DMS79 (cell line): ENCODE results near the gene EPHB3.

Experiments used
- DNase-seq: peaks from one replicate; lab custom pipeline; 2025; lab: John Stamatoyannopoulos, UW

EPHB3 gene

GRCh38 chr3:184581331-184581855 lies 19.8 kb downstream of the EPHB3 start:
- DNase-seq, result no peak

DNA sequence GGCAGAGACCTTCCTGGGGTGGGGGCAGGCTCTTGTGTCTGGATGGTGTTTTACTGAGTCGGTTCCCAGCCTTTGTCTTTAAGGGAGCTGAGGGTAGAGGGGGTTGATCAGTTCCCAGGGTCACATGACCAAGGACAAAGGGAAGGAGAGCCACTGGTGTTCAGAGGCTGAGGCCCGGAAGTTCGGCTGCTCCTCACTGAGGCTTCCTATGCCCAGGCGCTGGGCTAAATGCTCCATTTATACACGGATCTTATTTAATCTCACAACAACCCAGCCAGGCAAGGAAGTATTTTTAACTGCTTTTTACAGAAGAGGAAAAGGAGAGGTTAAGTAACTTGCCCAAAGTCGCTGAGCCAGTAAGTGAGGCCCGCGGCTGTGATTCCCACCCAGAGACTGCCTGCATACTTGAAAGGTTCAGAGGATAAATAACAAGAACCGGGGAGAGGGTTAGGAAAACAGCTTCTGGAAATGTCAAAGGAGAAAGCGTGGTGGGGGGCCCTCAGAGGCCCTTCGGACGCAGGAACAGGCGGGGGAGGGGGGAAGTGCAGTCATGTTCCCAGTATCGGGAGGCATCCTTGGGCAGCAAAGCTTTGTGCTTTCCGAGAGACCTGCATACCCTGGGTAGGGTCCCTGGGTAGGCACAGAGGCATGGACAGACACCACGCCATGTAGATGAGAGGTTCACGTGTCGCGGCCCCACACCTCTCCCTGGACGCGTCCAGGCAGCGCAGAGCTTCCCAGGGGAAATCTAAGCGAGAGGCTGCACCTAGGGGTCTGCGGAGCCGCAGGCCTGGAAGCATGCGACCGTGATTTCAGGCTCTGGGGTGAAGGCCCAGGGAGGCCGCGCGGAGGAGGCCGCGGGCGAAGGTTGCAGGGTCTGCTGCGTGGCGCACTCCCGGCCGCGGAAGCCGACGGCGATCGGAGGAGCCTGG lies 21.3 kb downstream of the EPHB3 start:
- no peak for DNase-seq

DNA sequence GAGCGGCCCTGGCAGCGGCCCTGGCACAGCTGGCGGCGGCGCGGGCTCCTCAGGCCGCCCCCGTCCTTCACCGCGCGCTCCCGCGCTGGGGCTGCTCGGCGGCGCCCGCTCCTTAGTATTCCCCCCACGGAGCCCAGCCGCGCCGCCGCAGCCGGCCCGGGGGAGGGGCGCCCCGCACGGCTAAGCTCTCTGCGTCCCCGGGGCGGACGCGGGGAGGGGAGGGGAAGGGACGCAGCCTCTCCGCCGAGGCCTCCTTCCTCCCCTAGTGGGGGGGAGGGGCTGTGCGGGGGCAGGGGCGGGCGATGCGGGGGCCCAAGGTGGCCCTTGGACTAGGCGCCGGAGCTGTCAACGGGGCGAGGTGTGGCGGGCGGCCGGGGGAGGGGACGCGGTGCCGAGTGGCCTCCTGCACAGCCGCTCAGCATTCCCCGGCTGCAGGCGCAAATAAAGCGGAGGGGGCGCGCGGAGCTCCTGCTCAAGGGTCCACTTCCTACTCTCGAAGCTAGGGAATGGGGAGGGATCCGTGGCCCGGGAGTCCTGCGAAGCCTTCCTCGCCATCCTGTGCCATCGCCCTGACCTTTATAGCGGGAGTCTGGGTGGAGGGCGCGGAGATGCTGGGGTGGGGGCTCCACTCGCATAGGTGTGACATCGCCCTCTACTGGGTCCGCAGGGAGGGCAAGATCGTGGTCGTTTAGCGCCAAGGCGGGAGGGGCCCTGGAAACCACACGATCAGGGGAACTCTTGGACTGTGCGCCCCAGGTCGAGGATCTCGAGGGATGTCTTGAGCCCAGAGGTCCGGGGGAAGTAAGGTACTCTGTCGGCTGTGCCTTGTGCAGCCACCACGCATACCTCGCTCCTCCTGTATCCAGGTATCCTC lies 22.2 kb downstream of the EPHB3 start:
- no peak for DNase-seq

DNA sequence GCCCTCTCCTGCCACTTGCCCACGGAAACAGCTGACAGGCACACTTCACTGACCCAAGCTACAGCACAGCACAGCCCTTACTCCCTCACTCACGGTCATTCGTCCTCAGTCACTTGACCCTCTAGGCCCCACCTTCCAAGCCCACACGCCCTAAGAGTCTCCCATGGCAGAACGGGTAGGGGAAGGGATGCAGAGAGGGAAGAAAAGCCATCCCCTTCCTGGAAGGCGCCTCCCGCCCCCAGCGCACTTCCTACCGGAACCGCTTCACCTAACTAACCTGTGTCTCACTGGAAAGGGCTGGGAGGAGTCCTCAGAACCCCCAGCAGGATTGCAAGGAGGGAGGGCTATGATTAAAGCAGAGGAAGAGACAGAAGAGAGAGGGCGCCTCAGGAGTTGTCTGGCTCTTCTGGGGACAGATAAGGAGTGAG lies 22.9 kb downstream of the EPHB3 start:
- DNase-seq, result no peak

DNA sequence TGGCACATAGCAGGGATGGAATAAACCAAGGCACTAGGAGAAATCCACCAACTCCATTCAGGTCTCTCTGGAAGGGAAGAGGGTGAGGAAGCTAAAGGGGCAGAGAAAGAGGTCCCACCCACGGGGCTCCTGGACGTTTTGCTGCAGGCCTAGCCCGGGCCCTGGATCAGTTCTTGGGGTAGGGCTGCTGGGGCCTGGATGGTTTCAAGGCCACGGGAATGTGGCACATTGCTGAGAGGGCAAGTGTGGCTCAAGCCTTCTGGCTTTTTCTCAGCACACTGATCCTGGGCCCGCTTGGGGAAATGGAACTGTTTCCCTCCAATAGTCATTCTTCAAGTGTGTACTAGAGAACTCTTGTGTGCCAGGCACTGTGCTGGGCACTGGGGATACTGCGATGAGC lies 24.0 kb downstream of the EPHB3 start:
- no peak for DNase-seq

GRCh38 chr3:184586851-184587250 lies 25.3 kb downstream of the EPHB3 start:
- no peak for DNase-seq

- DNase-seq, result no peak
These were observed 27.2 kb downstream of the EPHB3 start for GRCh38 chr3:184588776-184589175.

DNA sequence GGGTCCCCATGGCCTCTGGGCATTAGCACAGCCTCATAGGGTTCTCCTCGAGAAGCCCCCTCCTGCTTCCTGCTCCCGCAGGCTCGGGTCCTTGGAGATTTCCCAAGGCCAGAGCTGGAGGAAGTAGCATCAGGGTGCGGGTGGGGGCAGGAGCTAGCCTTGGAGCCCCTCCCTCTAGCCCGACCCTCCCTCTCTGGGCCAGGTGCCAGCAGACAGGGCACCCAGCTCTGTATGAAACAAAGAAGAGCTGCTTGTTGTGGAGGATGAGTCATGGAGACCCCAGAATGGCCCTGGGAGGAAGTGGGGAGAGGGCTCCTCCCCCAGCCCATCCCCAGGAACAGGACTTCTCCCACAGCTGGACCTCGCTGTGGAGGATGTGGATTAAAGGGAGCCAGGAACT lies 29.2 kb downstream of the EPHB3 start:
- no peak for DNase-seq

GRCh38 chr3:184591789-184592188 lies 30.2 kb downstream of the EPHB3 start:
- no peak for DNase-seq

- DNase-seq, result no peak
These were observed 31.0 kb downstream of the EPHB3 start for GRCh38 chr3:184592371-184593219.

DNA sequence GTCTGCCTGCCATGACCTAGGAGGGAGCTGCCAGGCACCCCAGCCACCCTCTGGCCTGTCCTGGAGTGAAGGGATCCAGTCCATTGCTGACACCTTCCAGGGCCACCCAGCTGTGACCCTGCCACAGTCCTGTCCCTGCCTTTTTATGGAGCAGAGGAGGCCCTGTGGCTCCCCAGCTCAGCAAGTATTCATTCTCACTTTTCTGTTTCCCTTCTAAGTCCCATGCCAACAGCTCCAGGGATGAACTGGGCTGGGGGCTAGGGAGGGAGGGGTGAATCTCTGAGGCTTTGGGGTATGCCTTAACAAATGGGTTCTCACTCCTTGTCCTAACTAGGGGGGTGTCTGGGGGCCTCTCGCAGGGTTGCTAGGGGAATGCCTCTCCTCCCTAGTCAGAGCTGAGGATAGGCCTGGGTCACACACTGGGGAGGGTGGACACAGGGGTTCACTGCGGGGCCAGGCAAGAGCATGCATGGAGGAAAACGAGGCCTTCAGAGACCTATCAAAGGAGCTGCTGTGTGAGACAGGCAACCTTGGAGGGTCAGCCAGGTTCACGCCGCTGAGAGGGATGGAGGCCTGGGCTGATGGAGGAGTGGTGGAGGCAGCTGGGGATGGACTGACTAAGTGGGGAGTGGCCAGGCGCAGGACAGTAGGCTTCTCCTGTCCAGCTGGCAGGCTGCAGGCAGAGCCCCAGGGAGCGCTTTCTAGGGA lies 31.8 kb downstream of the EPHB3 start:
- DNase-seq, result no peak

- no peak for DNase-seq
These were observed 32.3 kb downstream of the EPHB3 start for GRCh38 chr3:184593928-184594303.

DNA sequence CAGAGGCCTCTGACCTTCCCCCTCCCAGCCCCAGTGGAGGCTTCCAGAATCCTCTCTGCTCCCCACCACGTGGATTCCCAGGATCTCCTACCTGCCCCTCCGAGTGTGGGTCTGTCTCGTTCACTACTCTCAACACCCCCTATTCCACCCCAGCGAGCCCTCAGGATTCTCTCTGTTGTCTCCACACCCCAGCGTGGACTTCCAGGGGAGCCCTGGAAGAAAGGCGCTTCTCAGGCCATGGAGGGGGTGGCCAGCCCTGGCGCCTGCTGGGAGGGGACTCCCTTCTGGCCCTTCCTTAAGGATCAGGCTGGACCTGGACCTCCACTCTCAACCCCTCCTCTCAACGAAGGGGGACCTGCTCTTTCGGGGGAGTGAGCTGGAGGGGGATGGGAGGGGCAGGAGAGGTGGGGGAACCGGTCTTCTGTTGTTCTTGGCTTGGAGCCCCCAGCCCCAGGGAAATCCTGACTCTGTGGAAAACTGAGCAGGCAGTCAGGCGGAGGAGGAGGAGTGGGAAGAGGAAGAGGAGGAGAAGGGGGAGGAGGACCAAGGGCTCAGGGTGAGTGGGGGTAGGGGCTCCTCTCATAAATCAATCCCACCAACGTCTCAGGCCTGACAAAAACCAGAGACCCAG lies 32.9 kb downstream of the EPHB3 start:
- DNase-seq, result no peak

- DNase-seq, result no peak
These were observed 34.1 kb downstream of the EPHB3 start for GRCh38 chr3:184595726-184596125.

GRCh38 chr3:184596233-184596632 lies 34.6 kb downstream of the EPHB3 start:
- DNase-seq, result no peak

DNA sequence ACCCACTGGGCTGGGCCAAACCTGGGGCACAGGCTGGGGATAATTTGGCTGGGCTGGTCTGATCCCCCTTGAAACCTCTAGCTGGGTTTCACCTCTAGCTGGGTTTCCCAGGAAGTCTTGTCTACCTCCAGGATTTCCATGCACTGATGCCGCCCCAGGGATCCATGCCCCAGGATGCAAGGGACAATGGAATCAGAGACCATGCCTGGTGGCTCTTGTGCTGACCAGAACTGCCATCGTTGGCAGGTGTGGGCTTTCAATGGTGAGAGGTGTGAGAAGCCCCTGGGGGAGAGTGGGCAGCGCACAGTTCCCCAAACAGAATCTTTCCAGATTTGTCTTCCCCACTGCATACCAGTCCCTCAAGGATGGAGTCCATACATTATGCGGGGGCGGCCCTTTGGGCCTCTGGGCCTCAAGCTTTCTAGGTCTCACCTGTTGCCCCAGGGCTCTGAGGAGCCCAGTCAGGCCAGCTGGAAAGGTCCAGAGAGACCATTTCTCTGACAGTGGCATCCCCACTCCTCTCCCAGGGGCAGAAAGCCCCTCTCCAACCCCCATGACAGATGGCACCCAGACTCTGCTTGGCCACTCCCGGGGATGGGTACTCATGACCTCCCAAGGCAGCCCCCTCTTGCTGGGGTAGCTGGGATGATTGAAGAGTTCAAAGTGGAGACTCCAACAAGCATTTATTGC lies 35.4 kb downstream of the EPHB3 start:
- no peak for DNase-seq

DNA sequence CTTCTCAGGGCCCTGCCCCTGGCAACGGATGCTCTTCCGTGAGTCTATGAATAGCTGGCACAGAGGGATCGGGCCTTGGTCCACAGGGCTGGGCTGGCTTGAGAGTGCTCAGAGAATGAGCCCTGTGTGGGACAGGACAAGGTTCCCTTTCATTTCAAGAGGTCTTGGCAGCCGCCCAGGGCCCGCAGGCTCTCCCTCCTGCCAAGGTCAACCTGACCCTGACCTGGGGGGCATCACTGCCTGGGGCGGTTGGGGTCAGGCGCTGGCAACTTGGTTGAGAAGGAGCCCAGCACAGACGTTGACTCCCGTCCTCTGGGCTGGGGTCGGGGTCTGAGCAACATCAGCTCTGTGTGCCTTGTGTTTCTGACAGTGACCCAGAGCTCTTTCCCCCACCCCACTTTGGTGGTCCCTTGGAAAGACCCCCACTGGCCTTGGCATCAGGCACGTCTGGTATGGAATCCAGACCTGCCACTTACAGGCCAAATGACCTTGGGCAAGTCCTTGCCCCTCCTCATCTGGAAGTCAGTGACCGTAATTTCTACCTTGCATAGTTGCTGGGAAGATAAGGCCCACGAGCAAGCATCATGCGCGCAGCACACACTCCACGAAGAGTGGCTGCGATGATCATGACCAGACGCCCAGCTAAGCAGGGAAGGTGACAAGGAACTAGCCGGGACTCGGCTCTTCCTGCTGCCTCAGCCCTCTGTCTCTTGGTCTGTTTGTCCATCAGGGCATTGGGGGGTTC lies 36.4 kb downstream of the EPHB3 start:
- no peak for DNase-seq

- no peak for DNase-seq
These were observed 37.0 kb downstream of the EPHB3 start for GRCh38 chr3:184598574-184598927.

- no peak for DNase-seq
These were observed 37.6 kb downstream of the EPHB3 start for GRCh38 chr3:184599143-184599542.
